GM21367 (cell line): Measurements from ENCODE around the gene ZNF683.
"Not testable (repeated sequence)": the region's sequence is repeated elsewhere in the genome, so short reads cannot be mapped to it uniquely, and the experiment has no call there.

Experiments used
- ATAC-seq: cut with Tn5 transposase; IDR thresholded peaks from one replicate; pipeline ENCODE4 v1.9.1; 2021; ENCODE audit not compliant: unreplicated experiment

The ZNF683 gene

GRCh38 chr1:26372611-26373010, at the start of gene ZNF683:
ZNF683 (minus strand) TSS chr1:26372750; CDS start chr1:26368571, 4,179 bp downstream.
- ATAC-seq: not testable (repeated sequence)

- no peak for ATAC-seq
Measured at GRCh38 chr1:26419494-26419893, 46.9 kb upstream of the ZNF683 start.

- no peak for ATAC-seq
Measured at GRCh38 chr1:26418865-26419349, 46.4 kb upstream of the ZNF683 start.

GRCh38 chr1:26417111-26417759, 44.7 kb upstream of the ZNF683 start:
- ATAC-seq: no peak

- ATAC-seq: no peak
Measured at GRCh38 chr1:26413031-26413430, 40.5 kb upstream of the ZNF683 start.

GRCh38 chr1:26412180-26412840, 39.8 kb upstream of the ZNF683 start:
- no peak for ATAC-seq

- ATAC-seq: no peak
Measured at GRCh38 chr1:26411624-26412074, 39.1 kb upstream of the ZNF683 start.

- no peak for ATAC-seq
Measured at GRCh38 chr1:26410706-26411623, 38.4 kb upstream of the ZNF683 start, which contains the start of gene LIN28A. LIN28A (plus strand) TSS chr1:26410817; CDS start chr1:26410892, 75 bp downstream.

GRCh38 chr1:26409191-26409807, 36.7 kb upstream of the ZNF683 start:
- ATAC-seq: no peak

- ATAC-seq: no peak
Measured at GRCh38 chr1:26408604-26409003, 36.1 kb upstream of the ZNF683 start.

- no peak for ATAC-seq
Measured at GRCh38 chr1:26405281-26405915, 32.8 kb upstream of the ZNF683 start.

- ATAC-seq: no peak
Measured at GRCh38 chr1:26404641-26405040, 32.1 kb upstream of the ZNF683 start.

GRCh38 chr1:26403656-26404055, 31.1 kb upstream of the ZNF683 start:
- no peak for ATAC-seq

GRCh38 chr1:26401891-26402290, 29.3 kb upstream of the ZNF683 start:
- no peak for ATAC-seq

GRCh38 chr1:26399034-26399433, 26.5 kb upstream of the ZNF683 start:
- no peak for ATAC-seq

GRCh38 chr1:26395754-26396153, 23.2 kb upstream of the ZNF683 start:
- ATAC-seq: no peak

GRCh38 chr1:26391450-26391849, 18.9 kb upstream of the ZNF683 start:
- ATAC-seq: no peak

GRCh38 chr1:26389604-26390247, 17.2 kb upstream of the ZNF683 start:
- ATAC-seq: no peak

GRCh38 chr1:26388791-26389445, 16.4 kb upstream of the ZNF683 start:
- no peak for ATAC-seq
